ENCODE measurements around the gene AURKAIP1.

GRCh38 chr1:1418464-1419362 lies 43.7 kb upstream of the AURKAIP1 start:
- TF ChIP-seq CTCF (IDR thresholded peaks at IDR 0.05; ENCODE audit: low read depth, low read length) = no peak
- TF ChIP-seq MAX (IDR thresholded peaks at IDR 0.05; ENCODE audit: low read depth, low read length) = no peak

Measured in NB4 (cell line).